ENCODE measurements around the gene MYL6.
"Not testable (repeated sequence)": the region's sequence is repeated elsewhere in the genome, so short reads cannot be mapped to it uniquely, and the experiment has no call there.

The MYL6 gene

DNA sequence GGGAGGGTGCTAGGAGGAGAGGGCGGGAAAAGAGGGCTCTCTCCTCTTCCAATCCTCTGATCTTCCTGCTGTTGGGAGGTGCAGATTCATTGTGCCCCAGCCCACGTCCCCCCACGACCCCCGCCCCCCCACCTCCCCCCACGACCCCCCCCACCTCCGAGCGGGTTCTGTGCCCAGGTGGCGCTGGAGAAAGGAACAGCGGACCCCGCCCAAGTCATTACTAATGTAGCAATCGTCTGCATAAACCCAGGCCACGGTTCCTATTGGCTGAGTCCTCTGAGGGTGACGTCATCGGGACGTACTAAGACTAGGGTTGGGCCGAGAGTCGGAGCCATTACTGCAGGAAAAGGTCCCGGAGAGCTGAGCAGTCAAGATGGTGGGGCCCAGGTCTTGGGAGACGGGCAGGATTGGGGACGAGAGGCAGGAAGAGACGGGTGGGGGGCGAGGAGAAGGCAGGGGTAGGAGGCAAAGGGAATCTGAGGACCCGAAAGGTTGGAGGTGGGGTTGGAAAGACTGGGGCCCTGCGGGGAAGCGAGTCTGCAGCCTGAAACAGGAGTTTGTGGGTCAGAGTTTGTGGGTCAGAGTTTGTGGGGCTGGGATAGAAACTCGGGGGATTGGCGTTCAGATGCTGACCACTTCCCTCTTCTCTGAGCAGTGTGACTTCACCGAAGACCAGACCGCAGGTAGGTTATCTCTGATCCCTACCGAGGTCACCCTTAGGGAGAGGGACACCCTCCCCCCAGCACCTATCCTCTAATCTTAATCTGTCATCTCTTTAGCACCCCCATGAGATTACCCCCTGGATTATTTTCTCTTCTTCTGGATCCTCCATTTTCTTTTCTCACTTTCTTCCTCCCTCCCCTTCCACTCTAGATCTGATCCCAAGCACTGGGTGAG is at the start of gene MYL6:
MYL6 (plus strand) TSS at position 331 of the 897 bp plus-strand sequence; CDS start at position 374, 43 bp downstream.
- DNase-seq (ENCODE audit: low spot score) (peak; percentile 95), FAIRE-seq (no peak)

DNA sequence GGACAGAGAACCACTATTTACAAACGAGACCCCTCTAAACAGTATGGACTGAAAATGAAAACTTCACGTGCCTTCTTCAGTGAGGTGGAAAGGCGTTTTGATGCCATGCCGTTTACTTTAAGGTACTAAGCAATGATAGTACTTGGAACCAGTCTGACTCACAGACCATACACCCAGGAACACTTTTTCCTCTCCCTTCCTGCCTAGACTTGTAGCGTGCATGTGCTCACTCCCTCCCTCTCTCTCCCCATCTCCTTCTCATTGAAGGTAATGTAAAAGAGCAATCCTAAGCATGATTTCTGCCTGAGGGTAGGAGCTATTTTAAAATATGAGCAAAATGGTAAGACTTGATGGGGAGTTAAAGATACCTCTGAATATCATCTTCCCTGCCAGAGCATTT is 47.6 kb upstream of the MYL6 start:
- no peak for FAIRE-seq
- no peak for DNase-seq (ENCODE audit: low spot score)

GRCh38 chr12:56114084-56114483 is 44.1 kb upstream of the MYL6 start:
- FAIRE-seq (no peak), DNase-seq (ENCODE audit: low spot score) (no peak)

GRCh38 chr12:56115329-56115728 is 42.8 kb upstream of the MYL6 start:
- DNase-seq (ENCODE audit: low spot score) (no peak), FAIRE-seq (no peak)

- FAIRE-seq (no peak), DNase-seq (ENCODE audit: low spot score) (peak; percentile 75)
Observed at GRCh38 chr12:56116267-56117081, 41.7 kb upstream of the MYL6 start, which contains the start of gene RPL41. TSS of gene RPL41 (plus strand) at chr12:56116633.

DNA sequence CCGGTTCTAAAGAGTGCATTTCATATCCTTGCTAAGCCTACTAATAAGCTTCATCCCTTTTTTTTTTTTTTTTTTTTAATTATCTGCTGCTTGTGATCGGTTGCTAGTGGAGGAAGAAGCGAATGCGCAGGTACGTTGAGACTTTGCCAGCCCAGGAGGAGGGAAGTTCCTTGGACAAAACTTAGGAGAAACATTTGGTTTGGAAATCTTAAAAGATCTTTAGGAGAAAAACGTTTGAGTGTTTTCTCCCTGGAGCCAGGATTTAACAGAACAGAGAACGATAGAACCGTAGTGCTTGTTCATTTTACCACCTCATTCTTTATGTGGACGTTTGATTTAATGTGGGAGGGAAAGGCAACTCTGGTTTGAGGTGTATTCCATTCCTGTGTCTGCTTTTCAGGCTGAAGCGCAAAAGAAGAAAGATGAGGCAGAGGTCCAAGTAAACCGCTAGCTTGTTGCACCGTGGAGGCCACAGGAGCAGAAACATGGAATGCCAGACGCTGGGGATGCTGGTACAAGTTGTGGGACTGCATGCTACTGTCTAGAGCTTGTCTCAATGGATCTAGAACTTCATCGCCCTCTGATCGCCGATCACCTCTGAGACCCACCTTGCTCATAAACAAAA is 41.0 kb upstream of the MYL6 start:
- FAIRE-seq; DNase-seq (ENCODE audit: low spot score): not testable (repeated sequence)

- peak; percentile 99 for DNase-seq (ENCODE audit: low spot score)
- peak; percentile 73 for FAIRE-seq
Observed at GRCh38 chr12:56117778-56118687, 40.1 kb upstream of the MYL6 start, which contains the start of gene ZC3H10. TSS of gene ZC3H10 (plus strand) at chr12:56118266. CDS start at chr12:56120563, 2,297 bp downstream.

GRCh38 chr12:56118688-56119357 is 39.3 kb upstream of the MYL6 start:
- DNase-seq (ENCODE audit: low spot score) (no peak), FAIRE-seq (no peak)

GRCh38 chr12:56119361-56119796 is 38.8 kb upstream of the MYL6 start:
- peak; percentile 42 for FAIRE-seq
- peak; percentile 79 for DNase-seq (ENCODE audit: low spot score)

- DNase-seq (ENCODE audit: low spot score) (no peak), FAIRE-seq (no peak)
Observed at GRCh38 chr12:56120158-56120846, 37.9 kb upstream of the MYL6 start.

DNA sequence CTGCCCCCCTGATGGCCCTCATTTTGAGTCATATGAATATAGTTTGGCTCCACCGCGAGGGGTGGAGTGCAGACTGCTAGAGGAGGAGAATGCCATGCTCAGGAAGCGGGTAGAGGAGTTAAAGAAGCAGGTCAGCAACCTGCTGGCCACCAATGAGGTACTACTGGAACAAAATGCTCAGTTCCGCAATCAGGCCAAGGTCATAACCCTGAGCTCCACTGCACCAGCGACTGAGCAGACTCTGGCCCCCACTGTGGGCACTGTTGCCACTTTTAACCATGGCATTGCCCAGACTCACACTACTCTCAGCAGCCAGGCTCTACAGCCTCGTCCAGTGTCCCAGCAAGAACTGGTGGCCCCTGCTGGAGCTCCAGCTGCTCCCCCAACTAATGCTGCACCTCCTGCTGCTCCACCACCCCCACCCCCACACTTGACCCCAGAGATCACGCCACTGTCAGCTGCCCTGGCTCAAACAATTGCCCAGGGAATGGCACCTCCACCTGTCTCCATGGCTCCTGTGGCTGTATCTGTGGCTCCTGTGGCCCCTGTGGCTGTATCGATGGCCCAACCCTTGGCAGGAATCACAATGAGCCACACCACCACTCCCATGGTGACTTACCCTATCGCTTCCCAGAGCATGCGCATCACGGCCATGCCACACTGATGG is 36.8 kb upstream of the MYL6 start:
- no peak for DNase-seq (ENCODE audit: low spot score)
- FAIRE-seq, result no peak

GRCh38 chr12:56122637-56123036 is 35.5 kb upstream of the MYL6 start:
- FAIRE-seq (no peak), DNase-seq (ENCODE audit: low spot score) (no peak)

GRCh38 chr12:56124133-56124532 is 34.0 kb upstream of the MYL6 start:
- FAIRE-seq (no peak), DNase-seq (ENCODE audit: low spot score) (no peak)

GRCh38 chr12:56126732-56127239 is 31.4 kb upstream of the MYL6 start:
- no peak for DNase-seq (ENCODE audit: low spot score)
- no peak for FAIRE-seq

- DNase-seq (ENCODE audit: low spot score) (no peak), FAIRE-seq (no peak)
Observed at GRCh38 chr12:56127485-56127887, 30.7 kb upstream of the MYL6 start.

GRCh38 chr12:56127888-56128669 is 30.1 kb upstream of the MYL6 start, which contains the start of gene ESYT1:
TSS of gene ESYT1 (plus strand) at chr12:56128267. CDS start at chr12:56128320, 53 bp downstream.
- FAIRE-seq, result peak; percentile 92
- peak; percentile 97 for DNase-seq (ENCODE audit: low spot score)

- no peak for DNase-seq (ENCODE audit: low spot score)
- FAIRE-seq, result no peak
Observed at GRCh38 chr12:56128670-56129205, 29.4 kb upstream of the MYL6 start.

Measured in RCC 7860 (cell line).